Kidney (tissue), 14 donors: ENCODE data around the gene ANKRD12. TPM values are rescaled to one million over a fixed set of nuclear protein-coding genes. Genes with fewer than 3 reads are reported as not detected.

ENCODE experiments used
- DNase-seq, 5 donors: peaks; one replicate each; pipeline ENCODE4 v3.0.0-alpha.2; 2013 to 2020
- FAIRE-seq: peaks from 2 replicates; lab custom pipeline; 2012; peaks lifted over from hg19 to GRCh38; lab: Jason Lieb, UNC
- H3K27ac ChIP-seq, 2 donors: one replicate each; pipeline ENCODE4 v1.7.0; 2013; ENCODE audit warnings: low read depth in 2 of 2, low read length in 2 of 2, inconsistent platforms in 1 of 2
- H3K27me3 ChIP-seq: one replicate; pipeline ENCODE4 v1.7.1; 2013; ENCODE audit warnings: low read length, inconsistent platforms; ENCODE audit not compliant: control insufficient read depth, insufficient read depth
- H3K36me3 ChIP-seq, 3 donors: one replicate each; pipeline versions ENCODE4 v1.7.0 to v1.7.1; 2013; ENCODE audit warnings: low read length in 3 of 3, control low read depth in 1 of 3, inconsistent platforms in 1 of 3; ENCODE audit not compliant: insufficient read depth in 3 of 3, control insufficient read depth in 2 of 3
- H3K4me1 ChIP-seq, 3 donors: one replicate each; pipeline versions ENCODE4 v1.7.0 to v1.7.1; 2013; ENCODE audit warnings: low read length in 3 of 3, inconsistent platforms in 1 of 3, low read depth in 1 of 3; ENCODE audit not compliant: control insufficient read depth in 2 of 3, insufficient read depth in 2 of 3
- H3K4me3 ChIP-seq, 3 donors: one replicate each; pipeline versions ENCODE4 v1.7.0 to v1.8.1; 2013; ENCODE audit warnings: low read length in 3 of 3, control low read depth in 1 of 3, inconsistent platforms in 1 of 3
- H3K9ac ChIP-seq, 3 donors: one replicate each; pipeline versions ENCODE4 v1.7.0 to v1.7.1; 2013; ENCODE audit warnings: low read length in 3 of 3, control low read depth in 1 of 3, inconsistent platforms in 1 of 3
- H3K9me3 ChIP-seq, 3 donors: one replicate each; pipeline versions ENCODE4 v1.7.0 to v1.7.1; 2013; ENCODE audit warnings: low read length in 3 of 3, control low read depth in 1 of 3, inconsistent platforms in 1 of 3; ENCODE audit not compliant: control insufficient read depth in 2 of 3, insufficient read depth in 1 of 3
- CTCF ChIP-seq: IDR thresholded peaks from 3 replicates; pipeline ENCODE4 v1.5.1; 2012; ENCODE audit warnings: mild to moderate bottlenecking, moderate library complexity, borderline replicate concordance; ENCODE audit not compliant: insufficient read depth; ENCODE audit errors: extremely low read depth
- intact Hi-C: fragments of 100-400 bp; cut with DNase I; formaldehyde crosslinking; loops from one replicate; pipeline ENCODE4 v1.11.1; 2022
- polyA plus RNA-seq: library from polyadenylated mRNA; stranded (reverse); fragments of 350-450 nt; fragmentation: Illumina TruSeq; extraction: RNeasy Lipid Tissue Mini Kit (QIAGEN cat#74804); gene quantifications from one replicate; pipeline ENCODE4 v1.2.3, GENCODE V29; 2014; ENCODE audit warnings: low read depth, low replicate concordance; ENCODE audit not compliant: insufficient read depth
- total RNA-seq: library from RNA; stranded (reverse); fragmentation: NEBNext Ultra II Directional; extraction: Animal tissue kit (Norgen Biotek cat#: 25700); gene quantifications from one replicate; pipeline ENCODE4 v1.2.1, GENCODE V29; 2021
- donor health status: control.
- donor health status: control.
- donor health status: control.
- donor health status: control.
- donor health status: control.
- donor health status: DM: yes; HTN: yes; CAD: no.
- donor health status: Normal renal cell carcinoma (clear cell type).

The ANKRD12 gene
- total and polyA plus RNA-seq, 2 donors from 2014 or later: 3.9 to 81.8 TPM

GRCh38 chr18:9204659-9205058 lies 68.1 kb downstream of the ANKRD12 start:
- FAIRE-seq: no peak

GRCh38 chr18:9206421-9206820 lies 69.8 kb downstream of the ANKRD12 start:
- Histone ChIP-seq H3K27ac (no peak overlapping the region), H3K27me3 (no peaks in the 10 kb centered on the region), H3K9me3 (no peaks in the 10 kb centered on the region), H3K4me1 (no peaks in the 10 kb centered on the region), H3K9ac (no peak overlapping the region), H3K36me3 (peaks cover 2 to 21% (median 3%) of the 10 kb centered on the region in 3 donors), H3K4me3 (no peak overlapping the region)
- intact Hi-C loops: no loop called here
- DNase-seq: no peak
- FAIRE-seq: no peak
- TF ChIP-seq CTCF: no peak

More at GRCh38 chr18:9204659-9205058, 68.1 kb downstream of the ANKRD12 start:
- H3K36me3 ChIP-seq: peaks cover 2 to 21% (median 3%) of the 10 kb centered on the region in 3 donors
- no peak overlapping the region for H3K4me3 ChIP-seq
- H3K27me3 ChIP-seq: no peaks in the 10 kb centered on the region
- DNase-seq: no peak
- no peaks in the 10 kb centered on the region for H3K4me1 ChIP-seq
- TF ChIP-seq CTCF: no peak
- no peaks in the 10 kb centered on the region for H3K9me3 ChIP-seq
- intact Hi-C loops: no loop called here
- H3K27ac ChIP-seq: no peak overlapping the region
- no peak overlapping the region for H3K9ac ChIP-seq

GRCh38 chr18:9209279-9209678 lies 72.7 kb downstream of the ANKRD12 start:
- Histone ChIP-seq H3K27ac (no peak overlapping the region), H3K36me3 (peaks cover 2 to 24% (median 5%) of the 10 kb centered on the region in 3 donors), H3K27me3 (no peaks in the 10 kb centered on the region), H3K9ac (no peak overlapping the region), H3K4me3 (no peak overlapping the region), H3K9me3 (no peaks in the 10 kb centered on the region), H3K4me1 (no peaks in the 10 kb centered on the region)
- TF ChIP-seq CTCF: no peak
- no peak for DNase-seq
- intact Hi-C loops: no loop called here
- no peak for FAIRE-seq

- no peaks in the 10 kb centered on the region for H3K27me3 ChIP-seq
- no peak overlapping the region for H3K4me3 ChIP-seq
- no peak for DNase-seq
- H3K9ac ChIP-seq: no peak overlapping the region
- intact Hi-C loops: no loop called here
- FAIRE-seq: peak; percentile 35
- no peaks in the 10 kb centered on the region for H3K9me3 ChIP-seq
- peaks cover 2 to 24% (median 2%) of the 10 kb centered on the region in 3 donors for H3K36me3 ChIP-seq
- TF ChIP-seq CTCF: no peak
- H3K4me1 ChIP-seq: no peaks in the 10 kb centered on the region
- no peak overlapping the region for H3K27ac ChIP-seq
These were observed 74.4 kb downstream of the ANKRD12 start for GRCh38 chr18:9210966-9211365.
